ENCODE data around the gene LIN52. TPM values are rescaled to one million over a fixed set of nuclear protein-coding genes. Genes with fewer than 3 reads are reported as not detected.

Gene LIN52
- total RNA-seq, 1 experiment from 2014 or later, result 34.0 TPM

DNA sequence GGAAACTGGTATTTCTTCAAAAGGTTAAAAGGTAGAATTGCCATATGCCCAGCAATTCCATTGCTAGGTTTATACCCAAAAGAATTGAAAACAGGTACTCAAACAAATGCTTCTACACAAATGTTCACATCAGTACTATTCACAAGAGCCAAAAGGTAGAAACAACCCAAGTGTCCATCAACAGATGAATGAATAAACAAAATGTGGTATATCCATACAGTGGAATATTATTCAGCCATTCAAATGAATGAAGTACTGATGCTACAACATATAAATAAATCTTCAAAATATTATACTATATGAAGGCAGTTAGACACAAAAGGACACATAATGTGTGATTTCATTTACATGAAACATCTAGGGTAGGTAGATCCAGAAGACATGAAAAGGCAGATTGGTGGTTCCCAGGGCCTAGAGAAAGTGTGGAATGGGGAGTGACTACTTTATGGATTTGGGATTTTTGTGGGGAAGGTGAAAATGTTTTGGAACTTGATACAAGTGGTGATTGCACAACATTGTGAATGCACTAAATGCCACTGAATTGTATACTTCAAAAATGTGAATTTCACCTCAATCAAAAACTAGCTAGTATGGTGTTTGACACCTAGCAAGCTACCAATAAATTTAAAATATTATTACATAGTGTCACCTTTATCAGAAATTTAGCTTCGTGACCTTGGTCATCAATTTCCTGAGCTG is 41.7 kb downstream of the LIN52 start:
- no peak overlapping the region for H3K4me3 ChIP-seq (ENCODE audit: low read length)
- no peak for DNase-seq
- H3K9me2 ChIP-seq (replicated peaks; ENCODE audit: insufficient read depth, low read length), result no peaks in the 10 kb centered on the region
- H3K27ac ChIP-seq (ENCODE audit: low read length), result no peak overlapping the region
- no peaks in the 10 kb centered on the region for H3K4me1 ChIP-seq (ENCODE audit: low read length)
- no peak overlapping the region for H3K4me2 ChIP-seq (ENCODE audit: low read depth, low read length, poor library complexity, severe bottlenecking)
- no peaks in the 10 kb centered on the region for H4K20me1 ChIP-seq (ENCODE audit: insufficient read depth, low read depth, low read length)
- no peaks in the 10 kb centered on the region; the same call in 1 of the 2 replicates for H3K9me3 ChIP-seq (ENCODE audit: low read length)
- H3K27me3 ChIP-seq (ENCODE audit: low read length), result no peaks in the 10 kb centered on the region
- H3K79me2 ChIP-seq (ENCODE audit: low read length), result no peaks in the 10 kb centered on the region
- H3K36me3 ChIP-seq (ENCODE audit: insufficient read depth, low read length), result peaks cover 8% of the 10 kb centered on the region
- no peak overlapping the region for H2AFZ ChIP-seq (ENCODE audit: low read length)
- H3K9ac ChIP-seq (ENCODE audit: low read length), result no peak overlapping the region

DNA sequence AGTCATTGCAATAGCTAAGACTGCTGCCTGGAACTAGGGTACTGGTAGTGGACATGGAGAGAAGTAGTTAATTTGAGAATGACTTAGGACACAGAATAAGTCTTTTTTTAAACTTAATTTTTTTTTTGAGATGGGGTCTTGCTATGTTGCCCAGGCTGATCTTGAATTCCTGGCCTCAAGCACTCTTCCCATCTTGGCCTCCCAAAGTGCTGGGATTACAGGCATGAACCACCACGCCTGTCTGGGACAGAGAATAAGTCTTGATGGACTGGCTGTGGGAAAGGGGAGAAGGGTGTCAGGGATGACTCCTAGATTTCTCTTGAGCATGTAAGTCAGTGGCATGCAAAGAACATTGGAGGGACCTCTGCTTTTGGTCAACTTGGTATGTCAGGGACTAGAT is 42.9 kb downstream of the LIN52 start:
- DNase-seq, result no peak
- Histone ChIP-seq H3K36me3 (ENCODE audit: insufficient read depth, low read length) (peaks cover 8% of the 10 kb centered on the region; the same call in 1 of the 2 replicates), H2AFZ (ENCODE audit: low read length) (no peak overlapping the region), H3K79me2 (ENCODE audit: low read length) (no peaks in the 10 kb centered on the region), H3K27ac (ENCODE audit: low read length) (no peak overlapping the region), H3K9me2 (replicated peaks; ENCODE audit: insufficient read depth, low read length) (no peaks in the 10 kb centered on the region), H3K9ac (ENCODE audit: low read length) (no peak overlapping the region), H3K27me3 (ENCODE audit: low read length) (no peaks in the 10 kb centered on the region), H3K4me1 (ENCODE audit: low read length) (no peaks in the 10 kb centered on the region), H3K9me3 (ENCODE audit: low read length) (no peaks in the 10 kb centered on the region; the same call in 1 of the 2 replicates), H3K4me3 (ENCODE audit: low read length) (no peak overlapping the region), H3K4me2 (ENCODE audit: low read depth, low read length, poor library complexity, severe bottlenecking) (no peak overlapping the region), H4K20me1 (ENCODE audit: insufficient read depth, low read depth, low read length) (0 out of 2 replicates have a peak, but pooled peaks cover 5% of the 10 kb centered on the region)

DNA sequence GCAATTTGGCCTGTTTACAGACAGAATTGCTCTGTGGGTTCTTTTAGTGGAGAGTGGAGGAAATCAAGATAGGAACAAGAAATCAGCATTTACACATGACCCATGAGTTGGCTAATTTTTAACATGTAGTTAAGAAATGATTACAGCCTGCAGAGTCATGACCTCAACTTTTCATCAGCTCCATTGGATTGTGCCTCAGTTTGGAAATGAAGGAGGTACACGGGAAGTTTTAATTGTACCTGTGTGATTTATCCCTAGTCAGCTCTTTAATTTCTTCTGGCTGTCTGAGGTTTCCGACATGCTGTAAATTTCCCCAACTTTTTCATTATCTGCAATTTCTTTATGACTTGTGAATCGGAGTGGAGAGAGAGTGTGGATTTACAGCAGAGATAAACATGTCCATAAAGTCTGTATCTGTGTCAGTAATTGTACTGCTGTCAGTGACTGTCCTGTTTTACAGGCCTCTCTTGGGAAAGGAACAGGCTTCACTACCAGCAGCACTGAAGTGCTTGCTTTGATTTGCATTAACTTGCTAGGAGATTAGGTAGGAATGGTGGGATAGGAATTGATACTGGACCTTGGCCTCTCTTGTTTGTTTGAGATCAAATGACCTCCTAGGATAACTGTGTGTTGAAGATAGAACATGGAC is 49.2 kb downstream of the LIN52 start:
- Histone ChIP-seq H3K9me2 (replicated peaks; ENCODE audit: insufficient read depth, low read length) (no peaks in the 10 kb centered on the region), H3K79me2 (ENCODE audit: low read length) (no peaks in the 10 kb centered on the region), H3K36me3 (ENCODE audit: insufficient read depth, low read length) (no peaks in the 10 kb centered on the region), H3K4me2 (ENCODE audit: low read depth, low read length, poor library complexity, severe bottlenecking) (no peak overlapping the region), H4K20me1 (ENCODE audit: insufficient read depth, low read depth, low read length) (peaks cover 21% of the 10 kb centered on the region), H3K9me3 (ENCODE audit: low read length) (no peaks in the 10 kb centered on the region), H3K4me3 (ENCODE audit: low read length) (no peak overlapping the region), H3K27me3 (ENCODE audit: low read length) (no peaks in the 10 kb centered on the region), H3K9ac (ENCODE audit: low read length) (no peak overlapping the region), H3K4me1 (ENCODE audit: low read length) (peaks cover 4% of the 10 kb centered on the region), H2AFZ (ENCODE audit: low read length) (no peak overlapping the region), H3K27ac (ENCODE audit: low read length) (no peak overlapping the region)
- no peak for DNase-seq

DNA sequence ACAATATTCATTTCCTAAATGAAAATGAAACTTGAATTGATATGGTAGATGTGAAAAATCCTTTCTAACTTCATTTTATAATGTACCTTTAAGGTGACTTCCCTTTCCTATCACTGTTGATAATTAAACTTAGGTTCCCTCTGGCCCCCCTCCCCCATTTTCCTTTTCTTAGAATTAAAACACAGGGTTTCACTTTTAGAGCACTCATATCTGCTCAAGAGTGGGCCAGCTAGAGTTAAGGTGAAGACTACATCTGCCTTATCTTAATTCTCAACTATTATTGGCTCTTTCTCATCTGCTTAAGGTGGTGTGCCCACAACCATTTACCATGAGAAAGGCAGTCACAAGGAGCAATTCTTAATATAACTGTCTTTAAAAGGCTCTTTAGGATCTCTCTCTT is 49.7 kb downstream of the LIN52 start:
- no peaks in the 10 kb centered on the region for H3K79me2 ChIP-seq (ENCODE audit: low read length)
- H3K4me3 ChIP-seq (ENCODE audit: low read length), result no peak overlapping the region
- no peaks in the 10 kb centered on the region for H3K27me3 ChIP-seq (ENCODE audit: low read length)
- H3K4me1 ChIP-seq (ENCODE audit: low read length), result peaks cover 9% of the 10 kb centered on the region
- peaks cover 26% of the 10 kb centered on the region for H4K20me1 ChIP-seq (ENCODE audit: insufficient read depth, low read depth, low read length)
- no peak overlapping the region for H3K9ac ChIP-seq (ENCODE audit: low read length)
- no peaks in the 10 kb centered on the region for H3K9me3 ChIP-seq (ENCODE audit: low read length)
- H2AFZ ChIP-seq (ENCODE audit: low read length), result no peak overlapping the region
- no peak overlapping the region for H3K4me2 ChIP-seq (ENCODE audit: low read depth, low read length, poor library complexity, severe bottlenecking)
- H3K9me2 ChIP-seq (replicated peaks; ENCODE audit: insufficient read depth, low read length), result no peaks in the 10 kb centered on the region
- H3K36me3 ChIP-seq (ENCODE audit: insufficient read depth, low read length), result no peaks in the 10 kb centered on the region
- H3K27ac ChIP-seq (ENCODE audit: low read length), result no peak overlapping the region
- DNase-seq, result no peak

DNA sequence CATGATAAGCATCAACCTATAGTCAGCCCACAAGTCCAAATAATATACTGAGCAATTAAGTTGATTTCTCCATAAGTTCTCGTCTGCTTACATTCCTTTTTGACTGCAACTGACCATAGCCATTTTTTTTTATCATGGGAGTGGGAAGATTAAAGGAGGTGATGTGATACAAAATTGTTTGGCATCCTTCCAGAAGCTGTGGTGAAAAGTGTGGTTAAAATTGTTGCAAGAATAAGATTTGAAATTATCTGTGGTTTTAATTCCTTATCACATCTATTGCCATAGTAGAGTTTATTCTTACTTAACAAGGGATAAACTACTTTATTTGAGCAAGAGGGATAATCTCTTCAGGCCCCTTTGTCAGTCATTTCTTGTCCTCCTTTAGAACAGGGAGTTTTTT is 50.7 kb downstream of the LIN52 start:
- Histone ChIP-seq H3K4me1 (ENCODE audit: low read length) (peaks cover 18% of the 10 kb centered on the region), H3K9me3 (ENCODE audit: low read length) (no peaks in the 10 kb centered on the region), H3K4me3 (ENCODE audit: low read length) (no peak overlapping the region), H2AFZ (ENCODE audit: low read length) (no peak overlapping the region), H3K79me2 (ENCODE audit: low read length) (no peaks in the 10 kb centered on the region), H3K36me3 (ENCODE audit: insufficient read depth, low read length) (no peaks in the 10 kb centered on the region), H3K9ac (ENCODE audit: low read length) (no peak overlapping the region), H3K4me2 (ENCODE audit: low read depth, low read length, poor library complexity, severe bottlenecking) (no peak overlapping the region), H3K27ac (ENCODE audit: low read length) (no peak overlapping the region), H4K20me1 (ENCODE audit: insufficient read depth, low read depth, low read length) (peaks cover 31% of the 10 kb centered on the region), H3K27me3 (ENCODE audit: low read length) (no peaks in the 10 kb centered on the region), H3K9me2 (replicated peaks; ENCODE audit: insufficient read depth, low read length) (no peaks in the 10 kb centered on the region)
- DNase-seq, result no peak

DNA sequence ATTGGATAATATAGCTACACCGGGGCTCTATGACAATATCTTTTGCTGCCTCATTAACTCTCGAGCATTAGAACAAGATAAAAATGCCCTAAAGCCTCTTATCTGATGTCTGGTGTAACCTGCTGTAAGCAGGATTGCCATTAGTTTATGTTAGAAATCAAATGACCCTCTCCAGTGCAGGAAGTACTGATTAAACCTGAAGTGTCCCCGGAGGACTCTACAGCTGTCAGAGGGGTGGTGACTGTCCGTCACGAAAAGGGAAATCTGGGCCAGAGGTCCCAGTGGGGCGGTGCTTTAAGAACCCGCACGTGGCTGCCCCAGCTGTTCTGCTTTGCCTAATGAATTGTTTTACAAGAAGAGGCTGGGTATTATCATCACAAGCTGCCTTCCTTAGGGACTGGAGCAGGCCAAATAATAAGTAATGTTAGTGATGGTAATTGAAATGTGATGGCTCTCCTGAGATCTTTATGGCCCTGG is 55.7 kb downstream of the LIN52 start:
- H3K27me3 ChIP-seq (ENCODE audit: low read length), result no peaks in the 10 kb centered on the region
- no peak overlapping the region for H2AFZ ChIP-seq (ENCODE audit: low read length)
- peaks cover 42% of the 10 kb centered on the region for H4K20me1 ChIP-seq (ENCODE audit: insufficient read depth, low read depth, low read length)
- peak overlapping the region; percentile 24 for H3K4me3 ChIP-seq (ENCODE audit: low read length)
- no peak overlapping the region for H3K9ac ChIP-seq (ENCODE audit: low read length)
- no peaks in the 10 kb centered on the region for H3K9me3 ChIP-seq (ENCODE audit: low read length)
- H3K9me2 ChIP-seq (replicated peaks; ENCODE audit: insufficient read depth, low read length), result no peaks in the 10 kb centered on the region
- peaks cover 34% of the 10 kb centered on the region for H3K4me1 ChIP-seq (ENCODE audit: low read length)
- H3K4me2 ChIP-seq (ENCODE audit: low read depth, low read length, poor library complexity, severe bottlenecking), result peak overlapping the region; percentile 66
- DNase-seq, result peak; percentile 97
- no peaks in the 10 kb centered on the region for H3K79me2 ChIP-seq (ENCODE audit: low read length)
- H3K27ac ChIP-seq (ENCODE audit: low read length), result no peak overlapping the region
- H3K36me3 ChIP-seq (ENCODE audit: insufficient read depth, low read length), result no peaks in the 10 kb centered on the region

DNA sequence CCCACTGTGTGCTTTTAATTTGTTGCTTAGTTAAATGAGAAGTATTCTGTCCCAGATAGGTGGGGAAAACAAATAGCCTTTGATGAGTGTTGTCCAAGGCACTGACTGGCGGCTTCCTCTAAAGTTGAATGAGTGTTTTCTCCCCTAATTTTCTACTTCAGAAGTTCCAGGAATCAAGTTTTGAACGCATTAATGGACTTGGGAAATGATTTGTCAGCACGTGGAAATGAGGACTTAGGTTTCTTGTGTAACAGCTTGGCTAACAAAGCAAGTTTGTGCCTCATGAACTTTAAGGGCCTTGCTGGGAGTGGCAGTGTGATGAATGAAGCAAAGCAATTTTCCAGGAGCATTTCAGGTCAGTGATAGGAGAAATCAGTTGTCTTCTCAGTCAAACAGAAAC is 56.9 kb downstream of the LIN52 start:
- H3K4me2 ChIP-seq (ENCODE audit: low read depth, low read length, poor library complexity, severe bottlenecking), result peak overlapping the region; percentile 66
- no peak for DNase-seq
- H2AFZ ChIP-seq (ENCODE audit: low read length), result no peak overlapping the region
- no peaks in the 10 kb centered on the region for H3K27me3 ChIP-seq (ENCODE audit: low read length)
- no peaks in the 10 kb centered on the region for H3K79me2 ChIP-seq (ENCODE audit: low read length)
- no peaks in the 10 kb centered on the region for H3K36me3 ChIP-seq (ENCODE audit: insufficient read depth, low read length)
- H3K9ac ChIP-seq (ENCODE audit: low read length), result no peak overlapping the region
- no peak overlapping the region for H3K4me3 ChIP-seq (ENCODE audit: low read length)
- peaks cover 42% of the 10 kb centered on the region for H4K20me1 ChIP-seq (ENCODE audit: insufficient read depth, low read depth, low read length)
- H3K9me3 ChIP-seq (ENCODE audit: low read length), result no peaks in the 10 kb centered on the region
- H3K4me1 ChIP-seq (ENCODE audit: low read length), result peaks cover 34% of the 10 kb centered on the region
- H3K27ac ChIP-seq (ENCODE audit: low read length), result no peak overlapping the region
- no peaks in the 10 kb centered on the region for H3K9me2 ChIP-seq (replicated peaks; ENCODE audit: insufficient read depth, low read length)

DNA sequence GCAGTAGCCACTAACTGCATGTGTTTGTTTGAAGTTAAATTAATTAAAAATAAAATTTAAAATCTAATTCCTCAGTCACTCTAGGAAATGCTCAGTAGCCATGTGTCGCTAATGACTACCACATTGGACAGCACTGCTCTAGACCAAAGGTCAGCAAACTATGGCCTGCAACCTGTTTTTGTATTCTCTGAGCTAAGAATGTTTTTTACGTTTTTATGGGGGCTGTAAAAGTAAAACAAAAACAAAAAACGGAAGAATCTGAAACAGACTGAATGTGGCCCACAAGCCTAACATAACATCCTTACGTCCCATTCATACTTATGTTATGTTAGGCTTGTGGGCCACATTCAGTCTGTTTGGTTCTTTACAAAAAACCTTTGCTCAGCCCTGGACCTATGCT is 57.8 kb downstream of the LIN52 start:
- Histone ChIP-seq H3K36me3 (ENCODE audit: insufficient read depth, low read length) (no peaks in the 10 kb centered on the region), H4K20me1 (ENCODE audit: insufficient read depth, low read depth, low read length) (peaks cover 42% of the 10 kb centered on the region), H3K27me3 (ENCODE audit: low read length) (no peaks in the 10 kb centered on the region), H3K9me2 (replicated peaks; ENCODE audit: insufficient read depth, low read length) (no peaks in the 10 kb centered on the region), H2AFZ (ENCODE audit: low read length) (no peak overlapping the region), H3K4me2 (ENCODE audit: low read depth, low read length, poor library complexity, severe bottlenecking) (no peak overlapping the region), H3K9ac (ENCODE audit: low read length) (no peak overlapping the region), H3K79me2 (ENCODE audit: low read length) (no peaks in the 10 kb centered on the region), H3K4me1 (ENCODE audit: low read length) (peaks cover 34% of the 10 kb centered on the region), H3K9me3 (ENCODE audit: low read length) (no peaks in the 10 kb centered on the region), H3K27ac (ENCODE audit: low read length) (no peak overlapping the region), H3K4me3 (ENCODE audit: low read length) (no peak overlapping the region)
- DNase-seq, result no peak
